Hematopoietic multipotent progenitor cell (in vitro differentiated cells): ENCODE measurements around the gene HGFAC. TPM values are rescaled to one million over a fixed set of nuclear protein-coding genes. Genes with fewer than 3 reads are reported as not detected.

ENCODE experiments used
- DNase-seq, 3 donors: peaks; one replicate each; pipeline ENCODE4 v3.0.0-alpha.2; 2011 to 2015; ENCODE audit warnings: low read depth in 2 of 3, low spot score in 2 of 3
- total RNA-seq: library from RNA; depleted of rRNA; stranded (reverse); fragments of >200 nt; gene quantifications from one replicate; pipeline ENCODE4 v1.2.3, GENCODE V29; 2012

The HGFAC gene
- total RNA-seq, 1 donor, result under 0.01 TPM

- no peak for DNase-seq
These were observed 41.7 kb downstream of the HGFAC start for GRCh38 chr4:3483471-3483921.

GRCh38 chr4:3484057-3484973 lies 42.5 kb downstream of the HGFAC start:
- no peak for DNase-seq

- DNase-seq, result peak in 1 of 3 donors; percentile 7
These were observed 43.4 kb downstream of the HGFAC start for GRCh38 chr4:3485011-3485791.

DNA sequence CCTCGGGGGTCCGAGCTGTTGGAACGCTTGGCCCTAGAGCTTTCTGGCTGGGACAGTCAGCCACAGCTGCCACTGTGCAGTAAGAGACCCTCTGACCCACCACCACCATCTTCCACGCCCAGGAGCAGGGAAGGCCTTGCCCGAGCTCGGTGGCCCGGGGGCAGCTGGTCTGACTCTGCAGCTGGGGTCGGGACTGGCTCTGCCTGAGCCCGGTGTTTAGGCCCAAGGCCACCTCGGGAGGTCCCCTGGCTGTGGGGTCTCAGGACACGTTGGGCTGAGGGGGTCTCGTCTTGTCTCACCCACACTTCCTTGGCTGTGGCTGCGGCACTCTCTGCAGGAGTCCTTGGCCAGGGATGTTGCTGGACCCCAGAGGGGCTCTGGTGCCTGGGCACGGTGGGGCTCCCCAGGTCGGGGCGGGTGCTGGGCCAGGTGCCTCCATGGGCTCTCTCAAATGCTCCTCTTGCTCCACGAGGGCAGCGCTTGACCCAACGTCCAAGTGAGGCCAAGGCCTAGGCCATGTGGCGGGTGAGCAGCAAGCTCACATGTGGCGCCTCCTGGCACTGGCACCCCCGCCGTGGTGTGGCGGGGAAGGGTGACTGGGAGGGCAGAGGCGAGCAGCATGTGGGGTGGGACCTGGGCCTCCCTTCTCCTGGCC lies 44.2 kb downstream of the HGFAC start:
- DNase-seq, result no peak

DNA sequence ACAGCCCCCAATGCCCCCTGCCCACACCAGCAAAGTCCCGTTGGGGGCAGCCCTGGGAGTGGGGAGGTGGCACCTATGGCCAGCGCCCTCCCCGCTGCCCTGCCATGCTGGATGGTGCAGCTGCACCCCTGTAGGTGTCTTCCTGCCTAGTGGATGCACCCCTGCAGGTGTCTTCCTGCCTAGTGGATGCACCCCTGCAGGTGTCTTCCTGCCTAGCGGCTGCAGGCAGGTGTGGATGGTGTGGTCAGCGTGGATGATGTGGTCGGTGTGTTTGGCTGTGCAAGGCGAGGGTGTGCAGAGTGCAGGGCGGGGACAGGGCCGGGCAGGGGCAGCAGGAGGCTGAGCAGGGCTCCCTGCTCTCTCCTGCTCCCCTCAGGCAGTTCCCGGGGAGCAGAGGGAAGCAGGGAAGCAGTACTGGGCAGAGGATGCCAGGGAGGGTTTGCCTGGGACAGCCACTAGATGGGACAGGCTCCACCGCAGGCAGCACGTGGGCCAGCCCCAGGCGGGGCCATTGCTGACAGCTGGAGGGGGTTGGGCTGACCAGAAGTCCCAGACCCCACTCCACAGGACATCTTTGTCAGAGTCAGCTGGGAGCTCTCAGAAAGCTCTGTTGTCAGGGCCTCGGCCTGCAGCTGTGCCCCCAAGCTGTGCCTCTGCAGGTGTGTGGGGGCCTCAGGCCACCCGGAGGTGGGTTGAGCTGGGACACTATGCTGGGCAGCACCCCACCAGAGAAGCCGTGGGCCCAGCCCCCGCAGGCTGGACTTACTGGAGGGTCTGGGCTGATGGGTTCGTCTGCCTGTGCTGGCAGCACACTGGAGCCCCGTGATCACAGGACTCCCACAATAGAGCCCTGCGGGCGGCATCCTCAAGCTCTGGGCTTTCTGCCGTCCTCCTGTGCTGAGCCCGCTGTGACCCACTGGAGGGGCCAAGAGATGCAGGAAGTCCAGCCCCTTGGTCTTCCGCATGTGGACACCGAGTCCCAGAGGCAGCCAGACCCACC lies 45.1 kb downstream of the HGFAC start:
- no peak for DNase-seq

DNA sequence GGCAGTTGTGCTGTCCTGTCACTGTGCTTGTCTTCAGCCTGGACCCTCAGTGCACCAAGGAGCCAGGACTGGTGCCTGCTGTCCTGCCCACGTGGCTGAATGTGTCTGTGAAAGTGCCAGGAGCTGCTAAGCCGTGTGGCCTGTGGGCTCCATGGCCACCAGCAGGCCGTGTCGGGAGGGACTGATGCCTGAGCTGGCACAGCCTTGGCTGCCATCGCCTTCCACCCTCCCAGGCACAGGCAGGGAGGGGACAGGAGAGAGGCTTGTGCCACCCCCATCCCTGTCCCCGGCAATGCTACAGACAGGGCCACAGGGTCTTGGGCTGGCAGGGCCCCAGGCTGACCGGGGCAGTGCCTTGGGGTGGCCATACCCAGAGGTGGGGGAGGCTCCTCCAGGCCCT lies 46.1 kb downstream of the HGFAC start:
- DNase-seq, result no peak

GRCh38 chr4:3488820-3489219 lies 47.1 kb downstream of the HGFAC start:
- DNase-seq, result no peak

GRCh38 chr4:3489451-3489962 lies 47.7 kb downstream of the HGFAC start:
- no peak for DNase-seq

DNA sequence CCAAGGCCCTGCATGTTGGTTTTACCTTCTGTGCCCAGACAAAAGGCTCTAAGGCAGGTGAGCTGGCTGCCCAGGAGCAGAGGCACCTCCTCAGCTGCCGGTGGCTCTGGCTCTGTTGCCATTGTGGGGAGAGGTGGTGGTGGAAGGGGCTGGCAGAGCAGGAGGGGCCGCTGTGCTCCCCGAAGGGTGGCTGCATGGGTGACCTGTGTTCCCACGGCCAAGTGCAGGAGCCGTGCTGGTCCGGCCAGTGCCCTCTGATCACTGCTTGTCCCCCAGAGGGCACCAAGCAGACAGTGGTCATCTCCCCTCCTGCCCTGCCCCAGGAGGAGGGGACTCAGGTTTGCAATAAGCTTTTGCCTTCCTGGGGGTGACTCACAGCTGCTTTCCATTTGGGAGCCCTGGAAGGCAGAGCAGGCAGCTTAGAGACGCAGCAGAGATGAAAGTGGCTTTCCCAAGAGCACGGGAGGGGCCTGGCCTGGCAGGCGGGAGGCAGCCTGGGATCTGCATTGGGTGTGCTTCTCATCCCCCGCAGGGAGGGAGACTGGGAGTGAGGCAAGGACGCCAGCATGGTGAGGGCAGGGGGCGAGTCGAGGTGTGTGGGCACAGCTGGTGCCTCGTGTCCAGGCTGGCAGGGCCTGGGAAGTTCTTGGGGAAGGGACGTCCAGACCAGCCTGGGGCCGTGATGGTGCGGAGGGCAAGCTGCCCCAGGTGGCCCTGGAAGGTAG lies 50.1 kb downstream of the HGFAC start:
- no peak for DNase-seq

- DNase-seq, result no peak
These were observed 51.3 kb downstream of the HGFAC start for GRCh38 chr4:3492741-3493719.

GRCh38 chr4:3493720-3494461 lies 52.1 kb downstream of the HGFAC start:
- no peak for DNase-seq

DNA sequence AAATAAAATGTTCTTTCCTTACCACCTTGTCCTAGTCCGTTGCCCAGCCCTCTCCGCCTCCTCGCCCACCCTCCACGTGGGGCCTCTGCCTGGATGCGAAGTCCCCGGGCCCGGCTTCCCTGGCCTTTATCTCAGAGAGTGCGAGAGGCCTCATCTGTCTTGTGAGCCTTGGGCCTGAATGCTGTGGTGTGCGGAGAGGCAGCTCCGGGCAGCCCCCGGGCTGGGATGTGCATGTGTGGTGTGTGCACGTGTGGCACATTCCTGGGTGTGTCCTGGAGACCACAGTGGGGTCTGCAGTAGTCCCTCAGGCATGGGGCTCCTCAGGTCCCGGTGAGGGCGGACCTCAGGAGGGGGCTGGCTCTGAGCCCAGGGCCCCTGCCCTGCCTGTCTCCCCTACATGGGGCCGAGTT lies 52.7 kb downstream of the HGFAC start:
- DNase-seq, result no peak

DNA sequence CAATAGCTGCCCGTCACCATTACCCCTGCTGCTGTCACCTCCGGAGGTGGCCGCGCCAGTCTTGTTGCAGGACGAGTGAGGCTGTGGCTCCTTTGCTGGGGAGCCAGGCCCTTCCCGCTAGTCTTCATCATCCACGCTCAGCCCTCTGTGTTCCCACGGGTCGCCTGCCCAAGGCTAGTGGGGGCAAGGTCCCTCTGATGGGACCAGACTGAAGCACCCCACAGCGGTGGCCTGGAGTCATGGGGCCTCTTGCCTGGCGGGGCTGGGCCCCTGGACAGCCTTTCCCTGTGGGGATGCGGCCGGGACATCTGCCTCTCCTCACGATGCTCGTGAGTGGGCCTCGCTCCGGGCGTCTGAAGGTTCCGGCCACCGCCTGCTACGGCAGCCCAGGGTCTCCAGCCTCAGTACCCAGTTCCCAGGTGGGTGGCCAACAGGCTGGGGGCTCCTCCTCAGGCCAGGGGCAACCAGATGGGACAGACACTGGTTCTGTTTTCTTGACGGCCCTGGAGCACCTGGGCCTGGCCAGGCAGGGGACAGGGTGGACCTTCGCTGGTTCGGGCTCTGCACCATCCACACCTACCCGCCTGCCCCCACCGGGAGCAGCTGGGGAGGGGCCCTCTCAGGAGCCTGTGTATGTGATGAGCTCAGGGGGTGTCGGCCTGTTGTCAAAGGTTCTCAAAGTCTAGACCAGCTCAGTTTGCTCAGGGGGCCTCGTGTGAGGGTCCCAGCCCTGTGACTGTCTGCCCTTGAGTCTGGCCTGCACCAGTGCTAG lies 53.6 kb downstream of the HGFAC start:
- DNase-seq, result no peak

DNA sequence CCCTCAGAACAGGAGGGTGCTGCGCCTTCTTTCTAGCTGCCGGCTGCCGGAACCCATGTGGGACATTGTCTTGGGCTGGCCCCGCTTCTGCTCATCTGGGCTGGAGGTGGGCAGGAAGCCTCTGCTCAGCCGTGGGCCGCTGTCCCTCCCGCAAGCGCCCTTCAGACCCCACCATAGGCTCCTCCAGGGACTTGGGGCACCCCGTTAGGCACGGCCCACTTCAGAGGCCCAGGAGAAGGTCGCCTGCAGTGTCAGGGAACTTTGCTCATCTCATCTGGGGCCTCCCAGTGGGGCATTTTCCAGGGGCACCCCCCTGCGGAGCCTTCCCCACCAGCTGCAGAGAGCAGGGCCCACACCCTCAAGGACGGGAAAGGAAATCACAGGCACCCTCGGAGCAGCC lies 54.3 kb downstream of the HGFAC start:
- no peak for DNase-seq

- no peak for DNase-seq
These were observed 55.3 kb downstream of the HGFAC start for GRCh38 chr4:3497095-3497494.
